Aorta (tissue), 5 donors: ENCODE data around the gene SELENON. TPM values are rescaled to one million over a fixed set of nuclear protein-coding genes. Genes with fewer than 3 reads are reported as not detected.

Experiments used
- ATAC-seq: fragments of 200-7000 bp; cut with Tn5 transposase; one replicate; pipeline ENCODE4 v1.9.1; 2022; ENCODE audit warnings: moderate library complexity; ENCODE audit not compliant: low FRiP score
- DNase-seq, 2 donors: peaks; one replicate each; pipeline ENCODE4 v3.0.0-alpha.2; 2020
- H3K27ac ChIP-seq, 2 donors: one replicate each; pipeline ENCODE4 v1.5.1; 2013; ENCODE audit warnings: low read length in 2 of 2, mild to moderate bottlenecking in 2 of 2, moderate library complexity in 2 of 2, control low read depth in 1 of 2, inconsistent platforms in 1 of 2, low read depth in 1 of 2
- H3K27me3 ChIP-seq, 2 donors: one replicate each; pipeline ENCODE4 v1.6.1; 2013; ENCODE audit warnings: control low read depth in 1 of 2, low read length in 1 of 2, mild to moderate bottlenecking in 1 of 2, moderate library complexity in 1 of 2; ENCODE audit not compliant: insufficient read depth in 2 of 2, control insufficient read depth in 1 of 2
- H3K36me3 ChIP-seq, 2 donors: one replicate each; pipeline ENCODE4 v1.6.1; 2013; ENCODE audit warnings: control low read depth in 1 of 2, low read length in 1 of 2, mild to moderate bottlenecking in 1 of 2; ENCODE audit not compliant: insufficient read depth in 2 of 2, control insufficient read depth in 1 of 2
- H3K4me1 ChIP-seq, 2 donors: one replicate each; pipeline ENCODE4 v1.6.1; 2013; ENCODE audit warnings: low read length in 2 of 2, control low read depth in 1 of 2, mild to moderate bottlenecking in 1 of 2, moderate library complexity in 1 of 2; ENCODE audit not compliant: insufficient read depth in 2 of 2, control insufficient read depth in 1 of 2
- H3K4me3 ChIP-seq, 2 donors: one replicate each; pipeline ENCODE4 v1.5.1; 2013; ENCODE audit warnings: low read length in 2 of 2, control low read depth in 1 of 2, mild to moderate bottlenecking in 1 of 2
- H3K9me3 ChIP-seq: one replicate; pipeline ENCODE4 v1.6.1; 2013; ENCODE audit warnings: mild to moderate bottlenecking, low read length; ENCODE audit not compliant: control insufficient read depth
- WGBS, 2 donors: extraction: QIAGEN DNeasy Blood & Tissue Kit; methylation state at CpG; one replicate each; pipeline ENCODE4 v1.1.7; 2013; 5-methylcytosine and 5-hydroxymethylcytosine counted together
- intact Hi-C, 2 donors: fragments of 100-400 bp; cut with DNase I; formaldehyde crosslinking; loops; one replicate each; pipeline versions ENCODE4 v1.14.2 to v1.15.0; 2022
- polyA plus RNA-seq, 2 donors: library from polyadenylated mRNA; stranded (reverse); fragments of 200-250 nt; gene quantifications; one replicate each; pipeline ENCODE4 v1.2.3, GENCODE V29; 2013
- total RNA-seq, 2 donors: library from RNA; stranded (reverse); fragmentation: NEBNext Ultra II Directional; extraction: Animal tissue kit (Norgen Biotek cat#: 25700); gene quantifications; one replicate each; pipeline ENCODE4 v1.2.1, GENCODE V29; 2021
- donor health status: healthy with polysubstance abuse.
- donor health status: Bipolar disorder and iron deficiency.
- donor health status: DM: no; HTN: no; CAD: no.
- donor health status: DM: no; HTN: no; CAD: no.
- donor health status: DM: yes; HTN: yes; CAD: no.

Gene SELENON
- total and polyA plus RNA-seq, 4 donors = 13.1 to 79.4 (median 52.4) TPM

- 93 to 96% methylated on average over 2 of the region's 2 CpGs for WGBS, 2 donors
- no peaks in the 10 kb centered on the region for H3K27me3 ChIP-seq
- intact Hi-C loops = no loop called here
- H3K27ac ChIP-seq = no peak overlapping the region
- no peak for DNase-seq
- ATAC-seq = no peak
- H3K4me3 ChIP-seq = no peak overlapping the region
- H3K9me3 ChIP-seq = no peaks in the 10 kb centered on the region
- no peaks in the 10 kb centered on the region for H3K4me1 ChIP-seq
- peaks cover 8 to 21% of the 10 kb centered on the region in 2 donors for H3K36me3 ChIP-seq
Measured at GRCh38 chr1:25825605-25826004, 25.6 kb downstream of the SELENON start.

- DNase-seq = no peak
- ATAC-seq = no peak
- peaks cover 8 to 23% of the 10 kb centered on the region in 2 donors for H3K36me3 ChIP-seq
- no peak overlapping the region for H3K27ac ChIP-seq
- H3K4me1 ChIP-seq = no peaks in the 10 kb centered on the region
- intact Hi-C loops = no loop called here
- H3K9me3 ChIP-seq = no peaks in the 10 kb centered on the region
- WGBS, 2 donors = 93 to 95% methylated on average over 10 of the region's 10 CpGs
- no peak overlapping the region for H3K4me3 ChIP-seq
- H3K27me3 ChIP-seq = no peaks in the 10 kb centered on the region
Measured at GRCh38 chr1:25826571-25826970, 26.6 kb downstream of the SELENON start.

GRCh38 chr1:25828491-25828890 is 28.5 kb downstream of the SELENON start:
- Histone ChIP-seq H3K36me3 (peaks cover 17 to 32% of the 10 kb centered on the region in 2 donors), H3K4me1 (no peaks in the 10 kb centered on the region), H3K27me3 (no peaks in the 10 kb centered on the region), H3K4me3 (no peak overlapping the region), H3K9me3 (no peaks in the 10 kb centered on the region), H3K27ac (no peak overlapping the region)
- DNase-seq (no peak), ATAC-seq (no peak)
- intact Hi-C loops = no loop called here
- 59 to 62% methylated on average over 3 of the region's 3 CpGs for WGBS, 2 donors

- H3K4me1 ChIP-seq = no peaks in the 10 kb centered on the region
- WGBS, 2 donors = 83 to 89% methylated on average over 1 of the region's 1 CpG
- intact Hi-C loops = no loop called here
- ATAC-seq (no peak), DNase-seq (no peak)
- H3K9me3 ChIP-seq = no peaks in the 10 kb centered on the region
- no peaks in the 10 kb centered on the region for H3K27me3 ChIP-seq
- no peak overlapping the region for H3K4me3 ChIP-seq
- peaks cover 17 to 32% of the 10 kb centered on the region in 2 donors for H3K36me3 ChIP-seq
- no peak overlapping the region for H3K27ac ChIP-seq
Measured at GRCh38 chr1:25829046-25829445, 29.1 kb downstream of the SELENON start.

GRCh38 chr1:25831569-25832196 is 31.7 kb downstream of the SELENON start:
- Histone ChIP-seq H3K27me3 (no peaks in the 10 kb centered on the region), H3K4me3 (no peak overlapping the region), H3K4me1 (no peaks in the 10 kb centered on the region), H3K27ac (no peak overlapping the region), H3K36me3 (peaks cover 17 to 27% of the 10 kb centered on the region in 2 donors), H3K9me3 (no peaks in the 10 kb centered on the region)
- WGBS, 2 donors = 72 to 74% methylated on average over 5 of the region's 5 CpGs
- ATAC-seq = no peak
- intact Hi-C loops = no loop called here
- DNase-seq = no peak

- intact Hi-C loops = no loop called here
- H3K27ac ChIP-seq = no peak overlapping the region
- H3K36me3 ChIP-seq = peaks cover 17 to 26% of the 10 kb centered on the region in 2 donors
- no peak overlapping the region for H3K4me3 ChIP-seq
- 82 to 83% methylated on average over 6 of the region's 6 CpGs for WGBS, 2 donors
- DNase-seq (no peak), ATAC-seq (no peak)
- no peaks in the 10 kb centered on the region for H3K9me3 ChIP-seq
- H3K4me1 ChIP-seq = no peaks in the 10 kb centered on the region
- no peaks in the 10 kb centered on the region for H3K27me3 ChIP-seq
Measured at GRCh38 chr1:25832336-25833037, 32.5 kb downstream of the SELENON start.

GRCh38 chr1:25833158-25833557 is 33.2 kb downstream of the SELENON start:
- WGBS, 2 donors = 96% methylated on average over 5 of the region's 5 CpGs
- Histone ChIP-seq H3K27me3 (no peaks in the 10 kb centered on the region), H3K4me3 (no peak overlapping the region)

GRCh38 chr1:25834894-25835293 is 34.9 kb downstream of the SELENON start:
- DNase-seq (no peak), ATAC-seq (no peak)
- Histone ChIP-seq H3K4me3 (no peak overlapping the region), H3K27ac (no peak overlapping the region), H3K36me3 (peaks cover 10 to 15% of the 10 kb centered on the region in 2 donors), H3K4me1 (no peaks in the 10 kb centered on the region), H3K27me3 (no peaks in the 10 kb centered on the region), H3K9me3 (no peaks in the 10 kb centered on the region)
- intact Hi-C loops = no loop called here
- WGBS, 2 donors = 62 to 66% methylated on average over 3 of the region's 3 CpGs

More at GRCh38 chr1:25833158-25833557, 33.2 kb downstream of the SELENON start:
- intact Hi-C loops = no loop called here
- Histone ChIP-seq H3K27ac (no peak overlapping the region), H3K36me3 (peaks cover 17 to 25% of the 10 kb centered on the region in 2 donors), H3K4me1 (no peaks in the 10 kb centered on the region), H3K9me3 (no peaks in the 10 kb centered on the region)
- ATAC-seq = no peak
- no peak for DNase-seq

- H3K27me3 ChIP-seq = no peaks in the 10 kb centered on the region
- H3K9me3 ChIP-seq = no peaks in the 10 kb centered on the region
- H3K4me3 ChIP-seq = no peak overlapping the region
- no peaks in the 10 kb centered on the region for H3K4me1 ChIP-seq
- ATAC-seq = no peak
- intact Hi-C loops = no loop called here
- no peak for DNase-seq
- no peak overlapping the region for H3K27ac ChIP-seq
- peaks cover 9% of the 10 kb centered on the region in 2 donors for H3K36me3 ChIP-seq
- 44 to 51% methylated on average over 3 of the region's 3 CpGs for WGBS, 2 donors
Measured at GRCh38 chr1:25836695-25837094, 36.7 kb downstream of the SELENON start.
